ENCODE measurements around the gene KPNA4. TPM values are rescaled to one million over a fixed set of nuclear protein-coding genes. Genes with fewer than 3 reads are reported as not detected.
"Not testable (repeated sequence)": the region's sequence is repeated elsewhere in the genome, so short reads cannot be mapped to it uniquely, and the experiment has no call there.

Gene KPNA4
- total RNA-seq, 2 donors from 2014 or later = 39.9 to 69.2 TPM

DNA sequence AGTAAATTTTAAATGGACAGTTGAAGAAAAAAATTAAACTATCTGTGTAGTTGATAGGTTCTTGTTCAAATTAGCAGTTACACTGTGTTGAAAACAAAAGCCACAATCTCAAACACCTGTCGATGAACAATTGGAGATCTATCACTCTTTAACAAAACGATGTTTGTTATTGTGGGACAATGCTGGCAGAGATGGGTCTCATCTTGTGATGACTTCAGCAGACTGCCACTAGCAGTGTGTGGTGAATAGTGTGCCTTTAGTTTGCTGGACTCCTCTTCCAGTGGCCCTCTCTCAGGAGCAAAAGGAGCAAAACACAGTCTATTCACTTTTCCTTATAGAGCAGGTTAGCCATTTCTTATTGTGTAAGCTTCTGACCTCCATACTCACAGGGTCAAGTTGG, 101.0 kb downstream of the KPNA4 start:
- no peak overlapping the region for H3K4me3 Mint-ChIP-seq
- H3K27ac Mint-ChIP-seq = no peak overlapping the region
- H3K36me3 Mint-ChIP-seq (ENCODE audit: low read depth) = no peaks in the 10 kb centered on the region
- no peaks in the 10 kb centered on the region for H3K4me1 Mint-ChIP-seq
- no peak for ATAC-seq (replicated peaks)
- peaks cover 5% of the 10 kb centered on the region for H3K9me3 Mint-ChIP-seq
- H3K27me3 Mint-ChIP-seq = peaks cover 20% of the 10 kb centered on the region

GRCh38 chr3:160460033-160460432, 105.3 kb downstream of the KPNA4 start:
- Mint-ChIP-seq H3K4me3 (no peak overlapping the region), H3K4me1 (no peaks in the 10 kb centered on the region), H3K9me3 (no peaks in the 10 kb centered on the region), H3K27ac (no peak overlapping the region), H3K36me3 (ENCODE audit: low read depth) (no peaks in the 10 kb centered on the region), H3K27me3 (peaks cover 14% of the 10 kb centered on the region)
- no peak for ATAC-seq (replicated peaks)

DNA sequence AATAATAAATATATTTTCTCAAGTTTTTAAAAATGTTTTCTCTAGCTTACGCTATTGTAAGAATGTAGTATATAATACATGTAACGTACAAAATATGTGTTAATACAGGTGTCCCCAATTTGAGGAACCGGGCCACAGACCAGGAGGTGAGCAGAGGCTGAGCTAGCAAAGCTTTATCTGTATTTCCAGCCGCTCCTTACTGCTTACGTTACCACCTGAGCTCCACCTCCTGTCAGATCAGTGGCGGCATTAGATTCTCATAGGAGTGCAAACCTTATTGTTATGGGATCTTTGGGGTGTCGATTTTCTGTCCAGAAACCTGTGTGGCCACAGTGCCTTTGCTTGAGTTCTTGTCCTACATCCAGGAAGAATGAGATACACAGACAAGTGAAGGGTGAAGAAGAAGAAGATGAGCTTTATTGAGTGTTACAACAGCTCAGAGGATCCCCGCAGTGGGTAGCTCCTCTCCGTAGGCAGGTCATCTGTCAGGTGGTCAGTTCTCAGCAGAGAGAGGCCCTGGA, 105.9 kb downstream of the KPNA4 start:
- no peaks in the 10 kb centered on the region for H3K36me3 Mint-ChIP-seq (ENCODE audit: low read depth)
- H3K4me1 Mint-ChIP-seq = no peaks in the 10 kb centered on the region
- no peak for ATAC-seq (replicated peaks)
- H3K4me3 Mint-ChIP-seq = no peak overlapping the region
- no peak overlapping the region for H3K27ac Mint-ChIP-seq
- no peaks in the 10 kb centered on the region for H3K9me3 Mint-ChIP-seq
- peaks cover 14% of the 10 kb centered on the region for H3K27me3 Mint-ChIP-seq

DNA sequence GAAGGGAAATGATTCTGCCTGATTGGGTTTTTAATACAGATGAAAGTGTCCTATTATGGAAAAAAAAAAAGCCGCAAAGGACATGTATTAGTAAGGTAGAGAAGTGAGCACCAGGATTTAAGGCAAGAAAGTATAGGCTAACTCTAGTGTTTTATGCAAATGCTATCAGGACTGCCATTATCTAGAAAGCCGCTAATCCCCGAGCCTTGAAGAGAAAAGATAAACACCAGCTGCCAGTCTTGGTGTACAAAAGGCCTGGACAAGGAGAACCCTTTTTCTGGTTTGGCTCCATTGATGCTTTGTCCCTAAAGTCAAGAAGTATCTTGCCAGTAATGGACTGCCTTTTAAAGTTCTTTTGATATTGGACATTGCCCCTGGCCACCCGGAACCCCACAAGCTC, 107.2 kb downstream of the KPNA4 start:
- Mint-ChIP-seq H3K27ac (no peak overlapping the region), H3K9me3 (no peaks in the 10 kb centered on the region), H3K36me3 (ENCODE audit: low read depth) (no peaks in the 10 kb centered on the region), H3K27me3 (peaks cover 10% of the 10 kb centered on the region), H3K4me3 (no peak overlapping the region), H3K4me1 (no peaks in the 10 kb centered on the region)
- no peak for ATAC-seq (replicated peaks)

GRCh38 chr3:160455846-160456245, 109.5 kb downstream of the KPNA4 start:
- H3K27me3 Mint-ChIP-seq = no peaks in the 10 kb centered on the region
- ATAC-seq (replicated peaks) = no peak
- H3K4me3 Mint-ChIP-seq = no peak overlapping the region
- H3K36me3 Mint-ChIP-seq (ENCODE audit: low read depth) = no peaks in the 10 kb centered on the region
- H3K27ac Mint-ChIP-seq = no peak overlapping the region
- no peaks in the 10 kb centered on the region for H3K9me3 Mint-ChIP-seq
- H3K4me1 Mint-ChIP-seq = no peaks in the 10 kb centered on the region

DNA sequence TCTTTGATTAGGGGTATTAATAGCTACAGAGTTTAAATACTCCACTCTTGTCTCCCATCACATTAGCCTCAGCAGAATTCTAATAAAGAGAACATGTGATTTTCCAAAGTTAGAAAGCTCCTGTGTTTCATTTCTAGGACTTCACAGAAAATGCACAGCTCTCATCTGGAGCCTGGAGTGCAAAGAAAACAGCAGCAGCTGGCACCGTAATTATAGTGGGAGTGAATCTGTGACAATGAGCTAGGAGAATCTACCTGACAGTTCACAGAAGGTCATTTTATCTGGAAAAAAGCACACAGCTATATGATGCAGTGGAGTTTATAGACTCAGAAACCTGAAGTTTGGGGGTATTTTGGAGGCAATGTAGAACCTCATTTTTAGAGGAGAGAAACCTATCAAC, 110.4 kb downstream of the KPNA4 start:
- Mint-ChIP-seq H3K4me3 (no peak overlapping the region), H3K27ac (no peak overlapping the region), H3K9me3 (no peaks in the 10 kb centered on the region), H3K27me3 (no peaks in the 10 kb centered on the region), H3K36me3 (ENCODE audit: low read depth) (no peaks in the 10 kb centered on the region), H3K4me1 (peaks cover 5% of the 10 kb centered on the region)
- no peak for ATAC-seq (replicated peaks)

DNA sequence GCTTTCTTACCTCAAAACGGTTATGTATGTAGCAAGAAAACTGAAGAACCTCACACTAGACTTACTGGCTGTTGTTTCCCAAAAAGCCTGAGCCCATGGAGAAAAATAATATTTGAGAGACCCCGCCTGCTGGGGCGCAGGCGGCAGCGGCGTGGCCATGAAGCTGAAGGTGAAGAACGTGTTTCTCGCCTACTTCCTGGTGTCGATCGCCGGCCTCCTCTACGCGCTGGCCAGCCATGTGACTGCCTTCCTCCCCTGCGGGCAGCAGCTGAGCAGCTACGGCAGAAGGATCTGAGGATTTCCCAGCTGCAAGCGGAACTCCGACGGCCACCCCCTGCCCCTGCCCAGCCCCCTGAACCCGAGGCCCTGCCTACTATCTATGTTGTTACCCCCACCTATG, 113.1 kb downstream of the KPNA4 start:
- ATAC-seq (replicated peaks); H3K9me3 Mint-ChIP-seq; H3K27me3 Mint-ChIP-seq; H3K27ac Mint-ChIP-seq; H3K4me3 Mint-ChIP-seq; H3K4me1 Mint-ChIP-seq: not testable (repeated sequence)
- peaks cover 24% of the 10 kb centered on the region for H3K36me3 Mint-ChIP-seq (ENCODE audit: low read depth)

GRCh38 chr3:160451602-160452001, 113.8 kb downstream of the KPNA4 start:
- Mint-ChIP-seq H3K4me1 (peaks cover 5% of the 10 kb centered on the region), H3K9me3 (no peaks in the 10 kb centered on the region)

GRCh38 chr3:160450846-160451245, 114.5 kb downstream of the KPNA4 start:
- Mint-ChIP-seq H3K27ac (peak overlapping the region; percentile 95), H3K9me3 (no peaks in the 10 kb centered on the region), H3K4me1 (peaks cover 5% of the 10 kb centered on the region), H3K27me3 (no peaks in the 10 kb centered on the region), H3K36me3 (ENCODE audit: low read depth) (peaks cover 38% of the 10 kb centered on the region), H3K4me3 (peak overlapping the region; percentile 95)
- ATAC-seq (replicated peaks) = no peak

More at GRCh38 chr3:160451602-160452001, 113.8 kb downstream of the KPNA4 start:
- H3K36me3 Mint-ChIP-seq (ENCODE audit: low read depth) = peaks cover 31% of the 10 kb centered on the region
- no peak overlapping the region for H3K27ac Mint-ChIP-seq
- H3K4me3 Mint-ChIP-seq = no peak overlapping the region
- ATAC-seq (replicated peaks) = no peak
- H3K27me3 Mint-ChIP-seq = no peaks in the 10 kb centered on the region

DNA sequence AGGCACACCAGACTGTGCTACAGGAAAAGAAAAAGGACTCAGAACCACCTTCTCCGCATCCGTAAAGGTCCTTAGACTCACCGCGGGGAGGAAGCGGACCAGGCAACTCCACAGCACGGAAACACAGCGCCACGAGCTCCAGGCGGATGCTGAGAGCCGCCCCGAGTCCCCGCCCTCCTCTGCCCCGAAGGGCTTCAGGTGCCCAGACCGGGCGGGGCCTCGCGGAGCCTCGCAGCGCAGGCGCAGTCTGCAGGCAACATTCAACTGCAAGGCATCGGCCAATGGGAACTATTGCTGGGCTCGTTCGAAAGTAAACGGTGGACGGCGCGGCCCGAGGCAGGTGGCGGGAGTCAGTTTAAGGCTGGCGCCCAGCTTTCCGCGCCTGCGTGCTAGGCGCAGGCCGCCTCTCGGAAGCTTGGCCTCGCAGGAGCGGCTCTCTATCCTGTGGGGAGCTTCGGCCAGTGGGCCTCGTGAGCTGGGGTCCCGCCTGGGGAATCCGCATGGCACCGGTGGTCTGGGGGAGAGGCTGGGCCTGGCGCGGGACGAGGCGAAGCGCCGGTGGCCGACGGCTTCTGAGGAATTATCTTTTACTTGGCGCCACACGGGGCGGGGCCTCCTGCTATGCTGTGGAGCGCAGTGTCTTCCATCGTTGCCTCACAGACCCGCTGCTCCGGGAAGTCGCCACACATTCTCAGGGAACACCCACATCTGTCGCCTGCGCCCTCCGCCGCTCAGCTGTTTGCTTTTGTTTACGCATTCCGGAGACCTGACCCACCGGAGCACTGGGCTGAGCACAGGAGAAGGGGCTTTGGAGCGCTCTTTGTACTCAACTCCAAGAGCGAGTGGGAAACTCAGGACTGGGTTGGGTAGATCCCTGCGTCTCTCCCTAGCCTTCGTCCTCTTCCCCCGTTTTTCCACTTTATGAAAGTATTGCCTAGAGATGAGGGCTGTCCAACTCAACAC, 115.5 kb downstream of the KPNA4 start, which contains the start of gene TRIM59:
Gene TRIM59 (minus strand): TSS at position 151 of the 963 bp plus-strand sequence. CDS start 10,603 bp downstream, outside the sequence.
- Mint-ChIP-seq H3K27ac (peak within 1 kb of the TSS; percentile 95), H3K4me3 (peak within 1 kb of the TSS; percentile 95), H3K36me3 (ENCODE audit: low read depth) (peaks cover 43% of the 10 kb centered on the region), H3K4me1 (peaks cover 6% of the 10 kb centered on the region), H3K9me3 (no peaks in the 10 kb centered on the region), H3K27me3 (no peaks in the 10 kb centered on the region)
- peak; percentile 95 for ATAC-seq (replicated peaks)

GRCh38 chr3:160448845-160449635, 116.3 kb downstream of the KPNA4 start:
- Mint-ChIP-seq H3K27ac (peak overlapping the region; percentile 95), H3K4me1 (peaks cover 11% of the 10 kb centered on the region), H3K36me3 (ENCODE audit: low read depth) (peaks cover 50% of the 10 kb centered on the region), H3K9me3 (no peaks in the 10 kb centered on the region), H3K4me3 (peak overlapping the region; percentile 95), H3K27me3 (no peaks in the 10 kb centered on the region)
- ATAC-seq (replicated peaks) = peak; percentile 50

- Mint-ChIP-seq H3K4me1 (peaks cover 11% of the 10 kb centered on the region), H3K4me3 (peak overlapping the region; percentile 95), H3K27me3 (no peaks in the 10 kb centered on the region), H3K36me3 (ENCODE audit: low read depth) (peaks cover 64% of the 10 kb centered on the region), H3K27ac (no peak overlapping the region), H3K9me3 (no peaks in the 10 kb centered on the region)
- no peak for ATAC-seq (replicated peaks)
Observed at GRCh38 chr3:160447544-160447943, 117.8 kb downstream of the KPNA4 start.

DNA sequence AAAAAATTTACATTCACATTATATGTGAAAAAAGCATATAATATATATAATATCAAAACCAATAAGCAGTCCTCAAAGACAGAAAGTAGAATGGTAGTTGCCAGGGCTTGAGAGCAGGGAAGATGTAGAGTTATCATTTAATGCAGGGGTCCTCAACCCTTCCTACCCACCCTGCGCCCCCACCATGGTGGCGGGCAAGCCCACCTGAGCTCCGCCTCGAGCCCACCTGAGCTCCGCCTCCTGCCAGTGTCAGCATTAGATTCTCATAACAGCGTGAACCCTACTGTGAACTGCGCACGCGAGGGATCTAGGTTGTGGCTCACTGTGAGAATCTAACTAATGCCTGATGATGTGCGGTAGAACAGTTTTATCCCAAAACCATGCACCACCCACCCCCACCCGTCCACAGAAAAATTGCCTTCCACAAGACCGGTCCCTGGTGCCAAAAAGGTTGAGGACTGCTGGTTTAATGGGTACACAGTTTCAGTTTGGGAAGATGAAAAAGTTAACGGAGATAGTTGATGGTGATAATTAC, 118.8 kb downstream of the KPNA4 start:
- Mint-ChIP-seq H3K4me1 (peaks cover 17% of the 10 kb centered on the region), H3K36me3 (ENCODE audit: low read depth) (peaks cover 73% of the 10 kb centered on the region), H3K4me3 (peak overlapping the region; percentile 95), H3K9me3 (no peaks in the 10 kb centered on the region), H3K27ac (no peak overlapping the region), H3K27me3 (no peaks in the 10 kb centered on the region)
- no peak for ATAC-seq (replicated peaks)

GRCh38 chr3:160445854-160446253, 119.5 kb downstream of the KPNA4 start:
- Mint-ChIP-seq H3K4me1 (peaks cover 17% of the 10 kb centered on the region), H3K27me3 (no peaks in the 10 kb centered on the region), H3K27ac (no peak overlapping the region), H3K36me3 (ENCODE audit: low read depth) (peaks cover 81% of the 10 kb centered on the region), H3K4me3 (peak overlapping the region; percentile 33), H3K9me3 (no peaks in the 10 kb centered on the region)
- ATAC-seq (replicated peaks) = no peak

All from activated T-helper 17 cell treated with anti-CD3 and anti-CD28 coated beads, Interleukin-2, amount 50 U/mL, for 72 hours (primary cell).